HG02840 (cell line): Measurements from ENCODE around the gene CACNA2D4.

Source experiments
- ATAC-seq: cut with Tn5 transposase; IDR thresholded peaks from one replicate; pipeline ENCODE4 v1.9.1; 2021; ENCODE audit warnings: mild to moderate bottlenecking, moderate library complexity, moderate number of reproducible peaks; ENCODE audit not compliant: unreplicated experiment, low FRiP score

CACNA2D4 gene

DNA sequence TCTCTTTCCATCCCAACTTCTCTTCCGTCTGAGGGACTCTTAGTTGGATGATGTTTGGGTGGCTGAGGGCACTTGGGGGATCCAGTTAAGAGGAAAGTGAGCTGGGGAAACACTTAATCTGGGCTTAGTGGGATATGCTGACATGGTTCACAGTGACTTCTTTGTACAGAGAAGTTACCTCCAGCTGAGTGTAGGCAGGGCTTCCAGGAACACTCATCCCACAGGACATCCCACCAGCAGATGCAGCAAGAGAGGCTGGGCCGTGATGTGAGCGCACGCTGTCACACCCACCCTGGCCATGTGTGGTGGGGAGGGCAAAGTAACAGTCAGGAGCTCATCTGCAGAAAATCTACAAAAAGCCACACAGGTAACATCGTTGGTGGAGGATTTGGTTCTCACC, 832 bp upstream of the CACNA2D4 start:
- no peak for ATAC-seq

DNA sequence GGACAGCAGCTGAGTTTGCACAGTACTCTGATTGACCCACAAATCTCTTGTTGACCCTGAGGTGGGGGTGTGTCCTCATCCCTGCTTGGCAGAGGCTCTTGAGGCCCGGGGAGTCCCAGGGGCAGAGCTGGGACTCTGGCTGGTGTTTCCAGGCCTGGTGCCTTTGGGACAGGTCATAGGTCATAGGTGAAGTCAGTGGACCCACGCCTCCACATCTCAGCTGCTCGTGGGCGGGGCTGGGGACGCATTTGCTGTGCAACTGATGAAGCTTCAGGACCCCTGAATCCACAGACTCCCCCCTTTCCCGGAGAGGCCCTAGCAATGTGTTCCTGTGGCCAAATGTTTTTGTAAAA, 408 bp upstream of the CACNA2D4 start:
- ATAC-seq = no peak

DNA sequence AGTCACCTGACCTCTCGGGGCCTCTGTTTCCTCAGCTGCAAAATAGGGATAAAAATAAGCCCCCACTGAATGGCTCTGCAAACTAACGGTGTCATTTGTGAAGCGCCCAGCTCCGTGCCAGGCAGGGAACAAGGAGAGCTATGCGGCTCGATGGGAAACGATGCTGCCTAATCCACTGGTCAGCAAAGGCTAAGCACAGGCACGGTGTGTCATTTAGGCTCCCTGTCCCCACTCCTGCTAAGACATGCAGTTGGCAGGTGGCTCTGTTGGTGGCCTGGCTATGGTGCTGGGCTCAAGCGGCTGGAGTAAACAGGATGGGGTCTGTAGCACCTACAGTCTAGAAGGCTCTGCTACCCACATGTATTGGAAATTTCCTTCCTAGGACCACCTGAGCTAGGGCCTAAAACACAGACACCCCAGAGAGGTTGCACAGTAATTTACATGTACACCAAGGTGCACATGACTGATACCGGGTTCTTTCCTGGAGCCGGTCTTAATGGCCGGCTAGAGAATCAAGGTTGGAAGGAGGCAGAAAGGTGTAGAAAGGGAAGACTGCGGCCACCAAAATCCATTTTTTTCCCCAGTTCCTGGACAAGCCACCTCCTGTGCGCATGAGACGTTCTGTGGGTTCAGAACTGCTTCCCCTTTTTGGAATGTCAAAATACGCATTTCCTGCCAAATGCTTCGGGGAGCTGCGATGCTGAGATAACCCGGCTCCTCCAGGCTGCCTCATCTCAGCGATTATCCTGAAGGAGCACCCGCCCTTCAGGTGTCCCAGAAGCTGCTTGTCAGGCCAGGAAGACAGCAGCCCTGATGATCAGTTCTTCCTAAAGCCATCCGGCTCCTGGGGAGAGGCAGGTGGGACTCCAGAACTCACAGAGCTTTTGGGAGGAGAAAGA, 1.0 kb downstream of the CACNA2D4 start:
- ATAC-seq = no peak

DNA sequence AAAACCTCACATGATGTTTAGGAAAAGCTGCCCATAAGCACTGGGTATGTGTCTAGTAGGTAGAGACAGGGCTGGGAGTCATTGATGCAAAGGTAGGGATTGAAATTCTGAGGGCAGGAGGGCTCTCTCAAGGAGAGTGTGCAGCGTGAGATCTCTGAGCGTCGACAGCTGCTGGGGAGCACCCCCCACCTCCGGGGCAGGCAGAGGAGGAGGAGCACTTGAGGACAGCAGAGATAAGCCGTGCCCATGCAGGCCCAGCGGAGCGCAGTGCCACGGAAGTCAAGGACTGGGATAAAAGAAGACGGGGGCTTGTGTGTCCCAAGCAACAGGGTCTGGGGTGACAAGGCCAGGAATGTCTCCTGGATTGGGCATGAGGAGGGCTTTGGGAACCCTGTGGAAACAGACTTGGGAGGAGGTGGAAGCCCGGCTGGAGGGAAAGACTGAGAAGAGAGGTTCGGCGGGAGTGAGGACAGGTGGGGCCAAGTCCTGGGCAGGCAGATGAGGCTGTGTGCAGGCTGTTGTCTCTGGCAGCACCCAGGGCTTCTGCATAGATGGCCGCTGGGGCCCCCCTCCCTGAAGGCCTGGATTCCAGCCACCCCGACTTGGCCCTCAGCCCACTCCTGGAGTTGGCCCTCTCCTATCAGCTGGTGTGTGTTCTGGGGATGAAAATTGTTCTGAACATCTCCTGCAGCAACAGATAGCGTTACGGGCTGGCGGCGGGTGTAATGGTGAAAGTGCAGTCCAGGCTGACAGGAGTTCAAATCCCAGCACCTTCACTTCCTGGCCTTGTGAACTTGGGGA, 1.9 kb downstream of the CACNA2D4 start:
- ATAC-seq = no peak

DNA sequence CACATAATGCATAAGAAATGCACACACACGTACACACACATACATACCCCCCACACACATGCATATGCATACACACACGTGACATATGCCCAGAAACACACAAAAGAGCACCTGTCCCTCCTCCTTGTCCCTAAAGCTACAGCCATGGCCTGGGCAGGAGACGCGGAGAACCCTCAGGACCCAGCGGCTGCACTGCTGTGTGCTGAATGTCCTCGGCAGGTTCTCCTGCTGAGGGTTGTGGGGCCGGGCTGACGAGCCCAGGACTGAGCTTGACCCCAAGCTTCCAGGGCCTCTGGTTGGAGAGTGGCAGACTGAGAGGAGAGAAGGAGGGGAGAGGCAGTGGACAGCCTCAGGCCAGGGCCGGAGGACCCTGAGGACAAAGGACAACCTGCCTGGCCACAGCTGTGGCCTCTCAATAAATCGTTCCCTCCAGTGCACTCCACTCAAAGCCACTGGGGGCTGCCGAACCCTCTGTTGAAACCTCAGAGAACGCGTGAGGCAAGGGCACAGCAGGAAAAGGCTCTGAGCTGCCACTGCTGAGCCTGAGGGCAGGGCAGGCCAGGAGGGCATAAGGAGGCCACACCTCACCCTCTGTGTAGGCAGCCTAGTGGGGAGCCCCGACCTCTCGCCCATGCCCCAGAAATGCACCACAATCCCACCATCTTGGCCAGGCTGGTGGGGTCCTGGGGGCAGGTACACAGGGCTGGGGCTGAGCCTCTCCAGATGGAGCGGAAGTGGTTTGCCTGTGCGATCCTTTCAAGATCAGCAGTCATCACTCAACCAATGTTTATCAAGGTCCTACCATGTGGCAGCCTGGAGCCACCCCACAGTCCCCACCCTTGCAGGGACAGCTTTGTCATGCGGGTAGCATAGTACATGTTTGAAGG, 3.1 kb downstream of the CACNA2D4 start:
- no peak for ATAC-seq

DNA sequence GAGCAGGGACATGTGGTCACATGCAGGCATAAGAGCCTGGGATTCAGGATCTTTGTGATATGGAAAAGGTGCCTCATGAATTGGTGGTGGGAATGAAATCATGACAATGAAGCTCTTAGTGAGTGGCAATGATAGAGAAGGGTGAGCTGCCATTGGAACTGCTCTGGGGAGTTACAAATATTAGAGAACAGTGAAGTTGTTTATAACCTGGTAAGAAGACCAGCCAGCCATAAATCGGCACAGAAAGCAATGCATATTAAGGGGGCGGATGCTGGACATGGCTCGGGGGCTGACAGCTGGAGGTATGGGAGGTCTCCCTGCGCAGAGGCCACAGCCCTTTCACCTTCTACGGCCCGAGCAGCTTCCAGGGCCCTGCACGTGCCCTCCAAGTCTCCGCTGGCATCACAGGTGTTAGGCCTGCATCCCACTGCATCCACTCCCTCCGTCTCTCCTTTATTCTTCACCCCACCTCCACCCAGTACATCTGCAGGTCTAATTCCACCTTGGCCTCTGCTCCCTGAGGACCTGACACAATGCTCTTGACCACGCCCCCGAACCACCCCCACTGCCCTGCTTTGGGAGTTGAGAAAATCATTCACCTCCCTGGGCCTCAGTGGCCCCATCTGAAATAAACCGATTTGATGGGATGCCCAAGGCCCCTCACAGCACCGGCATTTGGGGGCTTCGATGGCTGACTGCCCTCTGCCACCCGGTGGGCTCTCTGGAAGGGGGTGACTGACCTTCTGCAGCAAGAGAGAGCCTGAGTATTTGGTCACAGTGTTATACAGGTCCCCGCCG, 4.1 kb downstream of the CACNA2D4 start:
- ATAC-seq = no peak

DNA sequence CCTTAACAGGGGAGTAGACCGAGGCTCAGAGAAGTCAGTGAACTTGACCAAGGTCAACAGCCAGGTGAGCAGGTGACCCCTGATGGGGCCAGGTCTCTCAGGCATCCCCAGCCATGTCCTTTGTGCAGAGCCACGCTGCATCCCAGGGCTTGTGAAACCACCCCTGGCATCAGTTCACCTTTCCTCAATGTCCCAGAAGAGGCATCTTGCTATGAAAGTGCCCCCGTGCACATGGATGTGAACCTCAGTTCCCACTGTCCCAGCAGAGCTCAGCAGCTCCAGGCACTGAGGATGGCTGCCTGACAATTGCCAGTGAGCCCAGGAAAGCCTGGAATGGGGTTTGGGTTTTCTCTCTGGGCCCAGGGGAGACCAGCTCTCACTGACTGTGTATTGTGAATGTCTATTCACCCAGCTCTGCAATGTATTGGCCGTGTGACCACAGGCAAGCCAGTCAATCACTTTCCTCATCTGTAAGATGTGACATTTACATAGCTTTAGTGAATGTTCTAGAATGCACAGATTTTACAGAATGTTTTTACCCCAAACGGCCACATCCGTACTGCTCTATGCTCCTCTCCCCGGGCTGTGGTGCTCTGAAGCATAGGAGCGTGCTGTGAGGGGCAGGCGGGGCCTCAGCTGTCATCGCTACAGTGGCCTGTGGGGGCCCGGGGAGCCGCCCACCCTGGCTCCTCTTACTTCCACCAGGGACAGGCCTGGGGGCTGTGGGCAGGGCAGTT, 4.9 kb downstream of the CACNA2D4 start:
- ATAC-seq = no peak

DNA sequence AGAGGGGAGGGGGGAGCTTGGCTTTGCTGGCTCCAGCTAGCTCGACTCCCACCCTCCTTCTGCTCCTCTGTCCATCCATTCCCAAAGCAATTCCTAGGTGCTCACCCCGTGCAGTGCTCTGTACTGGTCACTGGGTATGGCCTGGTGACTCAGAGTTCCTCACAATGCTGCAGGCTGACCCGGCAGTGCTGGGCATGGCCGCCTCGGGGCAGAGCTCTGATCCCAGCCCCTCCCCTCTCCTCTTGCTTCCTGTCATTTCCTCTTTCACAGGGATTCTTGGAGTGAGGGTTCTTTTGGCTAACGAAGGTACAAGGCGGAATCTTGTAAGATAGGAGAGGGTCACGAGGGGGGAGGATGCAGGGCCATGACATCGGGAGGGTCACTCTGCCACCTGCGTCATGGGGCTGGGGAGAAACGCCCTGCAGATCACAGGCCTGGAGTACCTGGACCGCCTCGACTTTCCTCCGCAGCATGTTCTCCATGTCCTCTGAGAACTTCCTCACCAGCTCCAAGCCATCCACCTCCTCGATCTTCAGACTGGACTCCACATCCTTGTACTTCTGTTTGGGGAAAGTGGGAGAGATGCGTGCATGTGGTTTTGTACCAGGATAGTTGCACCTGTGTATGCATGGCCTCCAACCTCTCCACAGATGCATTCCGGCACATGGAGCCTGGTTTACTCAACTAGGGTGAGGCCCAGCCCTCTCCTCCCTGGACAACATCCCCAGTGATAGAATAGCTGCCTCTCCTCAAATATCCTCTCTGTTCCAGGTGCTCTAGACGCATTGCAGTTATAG, 5.7 kb downstream of the CACNA2D4 start:
- no peak for ATAC-seq

DNA sequence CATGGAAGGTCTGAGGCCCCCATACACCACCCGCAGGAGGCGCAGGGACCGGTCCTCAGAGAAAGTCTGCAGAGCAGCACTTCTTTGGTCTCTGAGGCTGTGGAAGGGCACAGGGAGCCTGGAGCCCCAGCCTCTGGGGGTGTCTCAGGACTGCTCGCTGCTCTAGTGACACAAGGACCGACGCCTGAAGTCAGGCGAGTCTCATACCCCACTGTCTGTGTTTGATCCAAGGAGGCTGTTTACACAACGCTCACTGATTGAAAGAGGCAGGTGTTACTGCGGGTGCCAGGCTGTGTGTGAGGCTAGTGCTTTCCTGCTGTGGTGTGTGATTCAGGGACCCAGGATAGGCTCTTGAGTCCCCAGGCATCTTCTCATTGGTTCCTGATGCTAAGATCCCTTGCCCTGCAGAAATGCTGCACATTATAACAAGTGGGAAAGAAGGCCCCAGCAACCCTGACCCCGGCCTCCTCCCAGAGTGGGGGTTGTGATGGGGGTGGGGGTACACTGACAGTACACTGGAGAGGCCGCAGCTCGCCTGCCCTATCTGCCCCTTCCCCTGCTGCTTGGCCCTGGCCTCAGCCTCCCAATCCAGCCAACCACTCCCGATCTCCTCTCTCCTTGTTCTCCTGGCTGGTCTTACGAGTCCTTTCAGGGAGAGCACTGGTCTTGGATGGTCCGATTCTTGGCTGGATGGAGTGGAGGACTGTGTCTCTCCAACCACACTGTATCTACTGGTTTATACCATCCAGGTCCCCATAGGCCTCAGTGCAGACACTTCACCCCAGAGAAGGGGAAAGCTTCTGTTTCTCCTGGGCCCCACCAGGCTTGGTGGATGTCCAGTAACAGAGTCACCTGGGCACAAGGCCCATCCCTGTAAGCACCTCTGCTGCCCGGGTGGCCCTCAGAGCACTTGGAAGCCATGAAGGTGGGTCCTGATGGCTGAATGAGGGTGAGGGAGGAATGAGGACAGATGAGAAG, 6.6 kb downstream of the CACNA2D4 start:
- ATAC-seq = no peak

DNA sequence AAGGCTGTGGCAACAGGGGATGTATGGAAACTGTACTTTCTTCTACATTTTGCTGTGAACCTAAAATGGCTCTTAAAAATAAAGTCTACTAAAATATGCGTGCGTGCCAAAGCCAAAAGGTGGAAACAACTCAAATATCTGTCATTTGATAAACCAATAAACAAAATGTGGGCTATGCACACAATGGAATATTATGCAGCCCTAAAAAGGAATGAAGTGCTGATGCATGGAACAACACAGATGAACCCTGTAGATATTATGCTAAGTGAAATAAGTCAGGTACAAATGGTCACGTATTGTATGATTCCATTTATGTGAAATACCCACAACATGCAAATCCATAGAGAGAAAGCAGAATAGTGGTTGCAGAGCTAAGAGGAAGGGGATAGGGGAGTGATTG, 8.0 kb downstream of the CACNA2D4 start:
- no peak for ATAC-seq

DNA sequence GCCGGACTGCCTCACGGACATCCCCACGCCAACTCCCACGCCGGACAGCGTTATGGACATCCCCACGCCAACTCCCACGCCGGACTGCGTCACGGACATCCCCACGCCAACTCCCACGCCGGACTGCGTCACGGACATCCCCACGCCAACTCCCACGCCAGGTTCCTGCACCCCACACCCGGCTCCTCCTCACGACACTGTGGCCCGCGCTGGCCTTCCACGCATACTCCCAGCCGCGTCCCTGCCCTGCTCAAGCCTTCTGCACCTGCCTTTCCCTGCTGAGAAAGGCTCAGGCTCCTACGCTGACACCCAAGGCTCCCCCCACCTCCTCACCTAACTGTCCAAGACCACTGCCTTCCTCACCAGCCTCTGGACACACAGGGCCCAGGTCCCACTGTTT, 9.7 kb downstream of the CACNA2D4 start:
- ATAC-seq = no peak

DNA sequence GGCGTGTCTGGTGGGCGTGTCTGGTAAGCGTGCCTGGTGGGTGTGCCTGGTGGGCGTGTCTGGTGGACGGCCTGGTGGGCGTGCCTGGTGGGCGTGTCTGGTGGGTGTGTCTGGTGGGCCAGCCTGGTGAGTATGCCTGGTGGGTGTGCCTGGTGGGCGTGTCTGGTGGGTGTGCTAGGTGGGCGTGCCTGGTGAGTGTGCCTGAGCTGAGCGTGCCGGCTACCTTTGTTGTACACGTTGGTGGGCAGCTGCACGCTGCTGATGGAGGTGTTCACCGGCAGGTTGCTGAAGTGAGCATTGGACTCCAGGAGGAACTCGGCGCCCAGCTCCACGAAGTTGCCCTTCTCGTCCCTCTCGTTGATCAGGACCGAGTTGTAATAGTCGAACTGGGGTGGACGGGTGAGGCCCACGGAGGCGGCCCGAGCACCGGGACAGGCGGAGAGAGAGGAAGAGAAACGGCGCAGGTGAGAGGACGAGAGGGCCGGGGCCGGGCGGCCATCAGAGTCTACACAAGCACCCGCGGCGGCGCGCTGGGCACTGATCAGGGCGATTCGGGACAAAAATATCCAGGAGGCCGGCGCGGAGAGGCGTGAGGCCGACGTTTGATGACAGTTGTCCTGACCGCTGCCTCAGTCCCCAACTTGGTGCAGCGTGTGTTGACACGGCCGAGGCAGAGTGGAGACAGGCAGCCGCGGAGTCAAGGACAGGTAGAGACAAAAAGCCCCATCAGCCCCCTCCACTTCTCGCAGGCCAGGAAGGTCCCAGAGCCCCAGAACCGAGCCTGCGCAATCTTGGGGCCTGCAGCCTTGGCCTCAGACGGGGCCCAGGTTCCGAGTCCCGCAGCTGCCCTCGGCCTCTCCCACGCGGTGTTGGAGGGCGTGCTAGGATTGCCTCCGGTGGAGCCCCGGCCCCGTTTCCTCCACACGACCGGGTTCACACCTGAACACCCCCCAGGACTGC, 10.5 kb downstream of the CACNA2D4 start:
- no peak for ATAC-seq

DNA sequence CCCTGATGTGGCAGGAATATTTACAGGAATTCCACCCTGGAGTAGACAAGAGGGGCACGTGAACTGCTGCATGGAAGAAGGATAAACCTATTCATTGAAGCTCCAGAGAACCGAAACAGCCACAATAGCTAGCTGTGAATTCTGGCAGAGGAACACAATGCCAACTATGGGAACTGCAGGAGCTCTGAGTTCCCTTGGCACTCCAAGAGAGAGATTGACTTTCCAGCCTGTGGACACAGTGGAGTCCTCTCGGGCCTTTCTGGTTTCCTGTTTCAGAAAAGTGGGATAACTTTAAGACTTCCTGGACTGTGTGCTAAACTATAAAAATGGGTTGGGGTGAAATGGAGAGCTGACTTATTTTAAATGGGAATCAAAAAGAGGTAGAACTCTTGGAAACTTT, 11.9 kb downstream of the CACNA2D4 start:
- ATAC-seq = no peak

DNA sequence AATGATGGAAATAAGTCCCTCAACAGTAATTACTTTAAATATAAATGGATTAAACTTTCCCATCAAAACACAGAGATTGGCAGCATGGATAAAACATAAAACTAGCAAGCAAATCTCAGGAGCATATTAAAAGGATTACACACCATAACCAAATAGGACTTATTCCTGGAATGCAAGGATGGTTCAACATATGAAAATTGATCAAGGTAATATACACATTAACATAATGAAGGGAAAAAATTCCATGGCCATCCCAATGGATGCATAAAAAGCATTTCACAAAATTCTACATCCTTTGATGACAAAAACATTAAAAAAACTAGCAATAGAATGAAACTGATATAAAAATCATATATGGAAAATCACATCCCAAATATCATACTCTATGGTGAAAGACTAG, 13.6 kb downstream of the CACNA2D4 start:
- ATAC-seq = no peak

DNA sequence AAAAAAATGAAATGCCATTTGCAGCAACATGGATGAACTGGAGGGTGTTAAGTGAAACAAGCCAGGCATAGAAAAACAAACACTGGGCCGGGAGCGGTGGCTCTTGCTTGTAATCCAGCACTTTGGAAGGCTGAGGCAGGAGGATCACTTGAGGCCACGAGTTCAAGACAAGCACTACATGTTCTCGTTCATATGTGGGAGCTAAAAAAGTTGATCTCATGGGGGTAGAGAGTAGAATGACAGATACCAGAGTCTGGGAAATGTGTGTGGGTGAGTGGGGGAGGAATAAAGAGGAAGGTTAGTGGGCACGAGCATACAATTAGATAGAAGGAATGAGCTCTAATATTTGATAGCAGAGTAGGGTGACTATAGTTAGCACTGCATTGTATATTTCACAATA, 21.5 kb downstream of the CACNA2D4 start:
- ATAC-seq = no peak

DNA sequence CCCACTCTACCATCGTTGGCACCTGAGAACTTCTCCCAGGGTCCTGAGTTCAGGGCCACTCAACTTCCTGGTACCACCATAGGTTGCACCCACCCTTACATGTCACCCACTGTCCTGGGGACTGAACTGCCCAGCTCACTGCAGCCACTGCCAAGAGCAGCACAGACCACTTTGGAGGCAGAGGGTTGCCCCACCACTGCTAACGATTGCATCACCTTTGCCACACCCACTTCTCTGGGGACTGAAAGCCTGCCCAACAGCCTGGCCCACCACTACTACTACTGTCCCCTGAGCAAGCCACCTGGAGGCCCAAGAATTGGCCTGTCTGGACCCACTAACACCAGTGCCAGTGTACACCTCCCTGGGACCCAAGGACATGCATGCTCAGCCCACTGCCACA, 27.6 kb downstream of the CACNA2D4 start:
- ATAC-seq = no peak
